ENCODE measurements around the gene ARHGEF25.

- TF ChIP-seq EZH2 (IDR thresholded peaks at IDR 0.05; ENCODE audit: low read depth), result no peak
- TF ChIP-seq CTCF (conservative IDR thresholded peaks at IDR 0.05), result no peak
Observed at GRCh38 chr12:57640175-57641042, 29.2 kb downstream of the ARHGEF25 start.

Data from PC-9 (cell line).